Measurements from ENCODE around the gene ZNF778.

The ZNF778 gene

DNA sequence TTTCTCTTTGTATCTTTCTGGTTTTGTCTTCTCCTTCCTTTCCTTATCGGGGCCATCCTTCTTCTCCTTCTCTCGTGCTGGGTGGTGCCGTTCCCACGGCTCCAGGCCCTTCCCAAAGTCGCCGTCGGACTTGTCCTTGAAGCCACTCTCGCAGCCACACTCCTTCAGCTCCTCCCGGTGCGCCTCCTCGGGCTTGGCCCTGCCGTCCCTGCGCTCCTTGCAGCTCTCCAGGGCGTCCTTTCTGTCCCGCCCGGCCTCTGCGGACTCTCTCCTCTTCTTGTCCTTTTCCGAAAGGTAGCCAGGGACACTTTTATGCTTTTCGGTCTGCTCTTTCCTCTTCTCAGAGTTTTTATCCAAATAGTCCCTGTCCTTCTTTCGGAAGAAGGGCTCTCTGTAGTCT, 65.9 kb downstream of the ZNF778 start:
- Histone ChIP-seq H3K79me2 (ENCODE audit: insufficient read depth, low read length) (no peaks in the 10 kb centered on the region), H4K20me1 (ENCODE audit: low read depth, low read length) (no peaks in the 10 kb centered on the region), H3K9ac (ENCODE audit: low read length) (no peak overlapping the region), H3K9me2 (replicated peaks; ENCODE audit: insufficient read depth, low read length) (no peaks in the 10 kb centered on the region), H3F3A (ENCODE audit: insufficient read depth) (no peaks in the 10 kb centered on the region), H3K4me3 (ENCODE audit: insufficient read depth, low read length, poor library complexity, severe bottlenecking) (no peak overlapping the region), H3K4me2 (ENCODE audit: low read depth, low read length, poor library complexity, severe bottlenecking) (no peak overlapping the region), H2AFZ (ENCODE audit: low read depth, low read length, severe bottlenecking) (no peak overlapping the region), H3K27ac (ENCODE audit: low read depth, low read length) (no peak overlapping the region), H3K36me3 (ENCODE audit: low read length) (peaks cover 6% of the 10 kb centered on the region; the same call in 1 of the 2 replicates), H3K27me3 (ENCODE audit: low read length) (no peaks in the 10 kb centered on the region), H3K9me3 (ENCODE audit: insufficient read depth, low read length) (no peaks in the 10 kb centered on the region)
- TF ChIP-seq EZH2phosphoT487 (conservative IDR thresholded peaks at IDR 0.05; ENCODE audit: low read length): no peak
- TF ChIP-seq, protein P1, sequence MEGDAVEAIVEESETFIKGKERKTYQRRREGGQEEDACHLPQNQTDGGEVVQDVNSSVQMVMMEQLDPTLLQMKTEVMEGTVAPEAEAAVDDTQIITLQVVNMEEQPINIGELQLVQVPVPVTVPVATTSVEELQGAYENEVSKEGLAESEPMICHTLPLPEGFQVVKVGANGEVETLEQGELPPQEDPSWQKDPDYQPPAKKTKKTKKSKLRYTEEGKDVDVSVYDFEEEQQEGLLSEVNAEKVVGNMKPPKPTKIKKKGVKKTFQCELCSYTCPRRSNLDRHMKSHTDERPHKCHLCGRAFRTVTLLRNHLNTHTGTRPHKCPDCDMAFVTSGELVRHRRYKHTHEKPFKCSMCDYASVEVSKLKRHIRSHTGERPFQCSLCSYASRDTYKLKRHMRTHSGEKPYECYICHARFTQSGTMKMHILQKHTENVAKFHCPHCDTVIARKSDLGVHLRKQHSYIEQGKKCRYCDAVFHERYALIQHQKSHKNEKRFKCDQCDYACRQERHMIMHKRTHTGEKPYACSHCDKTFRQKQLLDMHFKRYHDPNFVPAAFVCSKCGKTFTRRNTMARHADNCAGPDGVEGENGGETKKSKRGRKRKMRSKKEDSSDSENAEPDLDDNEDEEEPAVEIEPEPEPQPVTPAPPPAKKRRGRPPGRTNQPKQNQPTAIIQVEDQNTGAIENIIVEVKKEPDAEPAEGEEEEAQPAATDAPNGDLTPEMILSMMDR (IDR thresholded peaks at IDR 0.05; ENCODE audit: insufficient read depth, low read length, poor library complexity, severe bottlenecking): no peak

DNA sequence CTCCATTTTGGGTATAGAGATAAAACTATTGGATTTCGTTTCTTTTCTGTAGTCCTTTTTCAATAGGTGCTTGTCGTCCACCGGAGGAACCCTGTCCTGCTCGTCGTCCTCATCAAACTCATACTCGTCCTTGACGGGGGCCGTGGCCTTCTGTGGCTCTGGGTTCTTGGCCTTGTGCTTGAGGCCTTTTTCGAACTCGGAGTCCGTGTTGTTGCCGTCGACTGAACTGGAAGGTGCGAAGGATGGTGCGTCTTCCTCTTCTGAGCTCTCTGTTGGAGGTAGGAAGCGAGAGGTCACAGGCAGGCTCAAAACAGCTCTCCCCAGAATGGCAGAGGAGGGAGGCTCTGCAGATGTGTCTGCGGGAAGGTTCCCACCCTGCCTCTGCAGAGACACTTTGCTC, 67.9 kb downstream of the ZNF778 start:
- H3K27ac ChIP-seq (ENCODE audit: low read depth, low read length): no peak overlapping the region
- H4K20me1 ChIP-seq (ENCODE audit: low read depth, low read length): no peaks in the 10 kb centered on the region
- TF ChIP-seq, protein P1 (IDR thresholded peaks at IDR 0.05; ENCODE audit: insufficient read depth, low read length, poor library complexity, severe bottlenecking): no peak
- no peak for TF ChIP-seq EZH2phosphoT487 (conservative IDR thresholded peaks at IDR 0.05; ENCODE audit: low read length)
- H2AFZ ChIP-seq (ENCODE audit: low read depth, low read length, severe bottlenecking): no peak overlapping the region
- no peak overlapping the region for H3K9ac ChIP-seq (ENCODE audit: low read length)
- H3K9me2 ChIP-seq (replicated peaks; ENCODE audit: insufficient read depth, low read length): no peaks in the 10 kb centered on the region
- H3K9me3 ChIP-seq (ENCODE audit: insufficient read depth, low read length): no peaks in the 10 kb centered on the region
- H3K36me3 ChIP-seq (ENCODE audit: low read length): peaks cover 6% of the 10 kb centered on the region; the same call in 1 of the 2 replicates
- H3K4me2 ChIP-seq (ENCODE audit: low read depth, low read length, poor library complexity, severe bottlenecking): no peak overlapping the region
- no peaks in the 10 kb centered on the region for H3F3A ChIP-seq (ENCODE audit: insufficient read depth)
- no peak overlapping the region for H3K4me3 ChIP-seq (ENCODE audit: insufficient read depth, low read length, poor library complexity, severe bottlenecking)
- no peaks in the 10 kb centered on the region for H3K27me3 ChIP-seq (ENCODE audit: low read length)
- H3K79me2 ChIP-seq (ENCODE audit: insufficient read depth, low read length): no peaks in the 10 kb centered on the region

DNA sequence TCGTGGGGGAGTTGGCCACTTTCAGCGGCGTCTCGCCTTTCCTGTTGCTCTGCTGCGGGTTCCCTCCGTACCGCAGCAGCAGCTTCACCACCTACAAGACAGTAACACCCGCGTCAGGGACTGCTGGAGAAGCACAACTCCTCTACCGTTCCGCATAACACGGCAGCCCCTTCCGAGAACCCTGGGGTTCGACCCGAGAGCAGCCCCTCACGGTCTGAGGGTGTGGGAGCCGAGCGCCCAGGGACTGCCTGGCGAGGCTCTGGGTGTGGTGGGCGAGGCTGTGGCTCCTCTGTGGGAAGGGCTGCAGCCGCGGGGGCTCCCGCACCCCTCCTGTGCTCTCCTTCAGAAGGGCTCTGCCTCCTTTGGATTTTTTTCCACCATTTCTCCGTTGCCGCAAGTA, 68.6 kb downstream of the ZNF778 start:
- no peaks in the 10 kb centered on the region for H4K20me1 ChIP-seq (ENCODE audit: low read depth, low read length)
- H3K27me3 ChIP-seq (ENCODE audit: low read length): no peaks in the 10 kb centered on the region
- H3K4me2 ChIP-seq (ENCODE audit: low read depth, low read length, poor library complexity, severe bottlenecking): no peak overlapping the region
- H3K9ac ChIP-seq (ENCODE audit: low read length): no peak overlapping the region
- H3K27ac ChIP-seq (ENCODE audit: low read depth, low read length): no peak overlapping the region
- no peaks in the 10 kb centered on the region for H3K79me2 ChIP-seq (ENCODE audit: insufficient read depth, low read length)
- peaks cover 6% of the 10 kb centered on the region; the same call in 1 of the 2 replicates for H3K36me3 ChIP-seq (ENCODE audit: low read length)
- no peaks in the 10 kb centered on the region for H3K9me2 ChIP-seq (replicated peaks; ENCODE audit: insufficient read depth, low read length)
- H3K4me3 ChIP-seq (ENCODE audit: insufficient read depth, low read length, poor library complexity, severe bottlenecking): no peak overlapping the region
- TF ChIP-seq EZH2phosphoT487 (conservative IDR thresholded peaks at IDR 0.05; ENCODE audit: low read length): no peak
- TF ChIP-seq, protein P1 (IDR thresholded peaks at IDR 0.05; ENCODE audit: insufficient read depth, low read length, poor library complexity, severe bottlenecking): no peak
- no peaks in the 10 kb centered on the region for H3F3A ChIP-seq (ENCODE audit: insufficient read depth)
- no peak overlapping the region for H2AFZ ChIP-seq (ENCODE audit: low read depth, low read length, severe bottlenecking)
- H3K9me3 ChIP-seq (ENCODE audit: insufficient read depth, low read length): no peaks in the 10 kb centered on the region
